ENCODE results near the gene AGBL1.

AGBL1 gene

DNA sequence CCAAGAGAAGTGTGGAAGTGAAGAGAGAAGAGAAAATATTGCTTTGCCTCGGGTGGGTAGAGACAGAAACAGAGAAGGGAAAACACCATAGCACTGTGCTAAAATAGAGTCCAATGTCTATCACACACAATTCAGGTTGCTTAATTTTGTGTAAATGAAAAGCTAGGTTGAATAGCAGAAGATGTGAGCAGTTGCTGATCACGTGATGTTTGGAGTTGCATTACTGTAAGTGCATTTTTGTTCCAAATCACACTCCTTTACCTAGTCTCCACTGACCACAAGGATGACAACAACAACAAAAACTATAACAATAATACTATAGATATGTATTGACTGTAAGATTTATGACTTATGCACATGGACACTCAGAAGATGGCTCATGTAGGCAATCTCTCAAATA is 683.2 kb downstream of the AGBL1 start:
- in situ Hi-C loops (cut with MboI; ENCODE audit: low sequenced_read_pairs), result no loop called here

DNA sequence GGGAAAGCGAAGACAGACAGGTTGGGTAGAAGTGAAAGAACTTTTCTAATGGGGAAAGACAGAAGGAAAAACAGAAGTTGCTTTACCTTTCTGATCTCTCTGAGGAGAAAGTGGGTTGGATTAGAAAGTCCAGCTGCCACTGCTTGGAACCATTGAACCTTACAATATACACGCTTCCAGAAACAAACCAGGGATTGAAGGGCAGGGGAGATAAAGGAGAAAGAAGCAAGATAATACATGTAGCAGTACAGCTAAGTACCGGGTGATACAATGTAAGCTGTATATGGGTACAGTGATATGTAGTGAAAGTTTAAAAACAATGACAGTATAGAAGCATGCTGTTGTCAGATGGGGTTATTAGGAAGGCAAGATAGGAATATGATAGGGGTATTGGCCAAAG is 684.4 kb downstream of the AGBL1 start:
- in situ Hi-C loops (cut with MboI; ENCODE audit: low sequenced_read_pairs), result no loop called here

DNA sequence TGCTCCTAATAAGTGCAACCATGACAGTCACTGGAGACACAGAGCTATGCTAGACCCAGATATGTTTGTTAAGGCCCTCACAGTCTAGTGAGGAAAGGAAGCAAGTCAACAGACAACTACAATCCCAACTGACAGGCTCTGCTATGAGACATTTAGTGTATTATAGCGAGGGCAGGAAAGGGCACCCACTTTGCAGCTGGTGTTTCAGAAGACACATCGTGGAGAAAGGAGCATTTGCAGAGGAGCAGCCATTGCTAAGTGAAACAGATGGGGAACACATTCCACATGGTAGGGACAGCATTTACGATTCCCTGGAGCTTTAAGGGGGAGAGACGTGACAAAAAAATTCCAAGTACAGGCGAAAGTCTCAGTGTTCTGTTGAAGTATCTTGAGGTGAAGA is 685.6 kb downstream of the AGBL1 start:
- in situ Hi-C loops (cut with MboI; ENCODE audit: low sequenced_read_pairs), result no loop called here

DNA sequence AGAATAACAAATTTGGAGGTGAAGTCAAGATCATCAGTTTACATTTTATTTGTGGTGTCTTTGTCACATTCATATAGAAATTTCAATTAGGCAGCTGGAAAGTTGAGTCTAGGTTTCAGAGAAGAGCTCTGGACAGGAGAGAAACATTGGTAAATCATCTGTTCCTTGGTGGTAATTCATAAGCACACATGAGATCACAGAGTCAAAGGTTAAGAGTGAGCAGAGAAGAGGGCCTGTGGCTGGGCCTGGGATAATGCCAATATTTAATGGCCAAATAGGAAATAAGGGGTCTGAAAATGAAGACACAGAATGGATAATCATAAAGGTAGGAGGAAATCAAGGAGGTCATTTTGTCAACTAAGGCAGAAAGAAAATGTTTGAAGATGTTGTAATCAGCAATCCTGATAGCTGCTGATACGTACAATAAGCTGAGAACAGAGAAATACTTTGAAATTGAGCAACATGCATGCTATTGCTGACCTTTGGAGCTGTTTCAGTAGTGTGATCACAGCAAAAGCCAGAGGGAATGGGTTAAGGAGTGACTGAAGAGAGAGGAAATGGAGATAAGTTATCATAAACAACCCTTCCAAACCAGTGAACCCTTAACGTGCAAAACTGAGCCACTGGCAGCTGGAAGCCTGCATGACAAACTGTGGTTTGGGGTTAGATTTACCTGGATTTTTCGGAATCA is 692.8 kb downstream of the AGBL1 start:
- in situ Hi-C loops (cut with MboI; ENCODE audit: low sequenced_read_pairs), result no loop called here

DNA sequence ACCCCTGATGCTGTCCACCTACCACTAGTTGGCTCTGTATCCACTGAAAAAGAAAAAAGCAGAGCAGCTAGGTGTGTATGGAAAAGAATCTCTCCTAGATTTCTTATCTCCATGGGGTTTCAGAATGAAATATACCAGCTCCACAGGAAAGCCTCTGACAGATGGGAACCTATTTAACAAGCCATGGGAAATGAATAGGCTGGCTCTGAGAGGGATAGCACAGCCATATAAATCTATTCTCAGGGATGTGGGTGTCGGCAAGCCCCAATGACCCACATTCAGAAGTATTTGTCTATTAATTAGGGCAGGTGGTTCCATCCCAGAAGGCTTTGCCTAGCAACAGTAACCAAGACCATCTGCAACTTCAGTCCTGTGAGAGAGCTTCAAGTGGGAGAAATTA is 694.1 kb downstream of the AGBL1 start:
- in situ Hi-C loops (cut with MboI; ENCODE audit: low sequenced_read_pairs), result no loop called here

DNA sequence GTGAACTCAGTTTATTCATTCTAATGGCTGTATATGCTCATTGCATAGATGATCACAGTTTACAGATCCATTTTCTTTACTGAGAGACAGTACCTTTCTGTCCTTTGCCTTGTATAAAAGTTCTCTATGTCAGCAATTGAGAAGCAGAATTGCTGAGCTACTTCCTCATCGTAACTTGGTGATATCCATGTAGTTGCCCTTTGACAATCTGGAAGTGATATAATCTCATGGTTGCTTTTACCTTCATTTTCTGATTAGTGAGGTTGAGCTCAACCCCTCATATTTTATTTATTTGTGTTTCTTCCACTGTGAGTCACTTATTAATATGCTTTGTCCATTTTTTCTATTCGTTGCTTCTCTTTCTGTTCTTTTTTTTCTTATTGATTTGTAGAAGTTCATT is 696.5 kb downstream of the AGBL1 start:
- in situ Hi-C loops (cut with MboI; ENCODE audit: low sequenced_read_pairs), result no loop called here

DNA sequence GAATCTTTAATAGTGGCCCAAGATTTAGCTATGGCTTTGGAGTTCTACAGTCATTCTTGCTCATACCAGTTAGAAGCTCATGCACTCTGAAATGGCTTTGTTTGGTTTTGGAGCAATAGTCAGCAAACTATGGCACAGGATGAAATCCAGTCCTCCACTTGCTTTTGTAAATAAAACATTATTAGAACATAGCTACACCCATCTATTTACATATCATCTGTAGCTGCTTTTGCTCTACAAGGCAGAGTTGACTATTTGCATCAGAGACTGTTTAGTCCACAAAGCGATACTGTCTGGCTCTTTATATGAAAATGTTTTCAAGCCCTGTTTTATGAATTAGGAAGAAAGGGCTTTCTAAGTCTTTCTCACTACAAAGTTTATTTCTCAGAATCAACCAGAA is 716.9 kb downstream of the AGBL1 start:
- in situ Hi-C loops (cut with MboI; ENCODE audit: low sequenced_read_pairs), result no loop called here

DNA sequence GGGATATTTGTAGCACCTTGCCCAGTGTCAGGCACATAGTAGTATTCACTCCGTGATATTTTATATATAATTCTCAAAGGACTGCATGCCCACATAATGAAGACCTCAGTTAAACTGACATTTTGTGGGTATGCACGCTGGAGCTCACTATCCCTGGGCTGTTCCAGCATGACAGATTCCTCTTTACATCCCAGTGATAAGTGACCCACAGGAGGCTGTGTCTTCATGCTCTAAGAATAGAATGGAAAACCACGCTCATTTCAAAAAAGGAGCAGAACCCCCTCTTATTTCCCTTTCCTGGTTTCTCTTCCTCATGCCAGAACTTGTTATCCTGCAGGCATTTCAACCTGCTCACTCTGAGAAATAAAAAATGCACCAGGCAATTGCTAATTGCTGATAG is 717.5 kb downstream of the AGBL1 start:
- in situ Hi-C loops (cut with MboI; ENCODE audit: low sequenced_read_pairs), result no loop called here

DNA sequence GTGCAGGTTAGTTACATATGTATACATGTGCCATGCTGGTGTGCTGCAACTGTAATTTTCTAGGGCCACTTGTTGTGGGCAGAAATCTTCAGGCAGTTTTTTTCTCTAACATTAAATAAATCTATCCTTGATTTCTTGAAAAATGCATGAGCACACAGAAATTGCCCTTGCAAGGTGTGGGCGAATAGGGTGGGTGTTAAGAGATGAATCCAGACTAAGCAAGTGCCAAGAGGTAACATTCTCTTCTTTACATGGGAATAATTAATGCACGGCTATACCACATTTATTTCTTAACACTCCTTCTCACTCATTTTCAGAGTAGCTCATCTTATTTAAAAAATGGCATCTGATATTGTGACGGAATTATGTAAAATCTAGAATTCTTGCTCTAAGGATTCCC is 719.6 kb downstream of the AGBL1 start:
- in situ Hi-C loops (cut with MboI; ENCODE audit: low sequenced_read_pairs), result no loop called here

DNA sequence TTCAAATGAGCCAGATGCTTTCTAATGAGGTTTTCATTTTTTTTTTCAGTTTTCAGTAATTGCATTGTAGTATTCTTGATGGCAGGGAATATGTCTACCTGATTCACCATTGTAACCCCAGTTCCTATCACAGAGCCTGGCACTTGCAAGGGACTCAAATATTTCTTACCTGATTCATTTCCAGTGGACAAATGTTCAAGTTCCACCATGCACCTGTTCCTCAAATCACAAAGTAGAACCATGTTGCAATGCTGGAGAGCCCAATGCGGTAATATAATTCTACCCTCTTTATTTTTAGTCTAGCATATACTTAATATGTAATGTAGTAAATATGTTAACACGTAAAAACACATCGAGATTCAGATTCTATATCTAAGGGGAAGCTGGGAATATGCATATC is 722.6 kb downstream of the AGBL1 start:
- in situ Hi-C loops (cut with MboI; ENCODE audit: low sequenced_read_pairs), result no loop called here

DNA sequence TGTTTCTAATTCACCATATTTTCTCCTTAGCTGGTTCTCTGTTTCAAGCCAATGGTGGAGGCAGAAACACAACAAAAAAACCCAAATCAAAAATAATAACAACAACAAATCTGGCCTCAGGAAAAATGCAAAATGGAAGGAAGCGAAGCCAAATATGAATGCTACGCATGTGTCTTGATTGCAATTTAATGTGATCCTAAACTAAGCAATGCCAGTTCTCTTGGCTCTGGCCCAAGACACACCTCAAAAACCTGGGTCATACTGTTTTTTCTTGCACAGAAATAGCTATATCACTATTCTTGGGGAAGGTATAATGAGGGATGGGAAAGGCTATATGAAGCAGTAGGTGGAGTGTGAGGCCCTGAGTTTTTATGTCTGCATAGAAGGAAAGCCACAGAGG is 724.7 kb downstream of the AGBL1 start:
- in situ Hi-C loops (cut with MboI; ENCODE audit: low sequenced_read_pairs), result no loop called here

DNA sequence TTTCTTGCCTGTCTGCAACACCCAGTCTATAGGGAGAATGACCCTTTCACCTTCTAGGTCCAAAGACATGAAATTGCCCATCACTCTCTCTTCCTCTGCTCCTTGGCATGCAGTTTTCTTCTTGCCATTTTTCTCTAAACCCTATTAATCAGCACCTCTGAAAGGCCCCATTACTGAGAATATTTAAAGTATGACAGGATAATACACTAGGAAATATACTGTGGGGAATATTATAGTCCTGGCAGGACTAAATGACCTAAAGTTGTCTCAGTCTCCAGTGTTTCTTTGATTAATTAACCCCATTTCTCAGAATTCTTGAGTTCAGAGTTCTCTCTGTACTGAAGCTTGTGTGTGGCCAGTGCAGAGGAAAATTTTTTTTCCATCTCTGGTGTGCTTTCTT is 730.7 kb downstream of the AGBL1 start:
- in situ Hi-C loops (cut with MboI; ENCODE audit: low sequenced_read_pairs), result no loop called here

DNA sequence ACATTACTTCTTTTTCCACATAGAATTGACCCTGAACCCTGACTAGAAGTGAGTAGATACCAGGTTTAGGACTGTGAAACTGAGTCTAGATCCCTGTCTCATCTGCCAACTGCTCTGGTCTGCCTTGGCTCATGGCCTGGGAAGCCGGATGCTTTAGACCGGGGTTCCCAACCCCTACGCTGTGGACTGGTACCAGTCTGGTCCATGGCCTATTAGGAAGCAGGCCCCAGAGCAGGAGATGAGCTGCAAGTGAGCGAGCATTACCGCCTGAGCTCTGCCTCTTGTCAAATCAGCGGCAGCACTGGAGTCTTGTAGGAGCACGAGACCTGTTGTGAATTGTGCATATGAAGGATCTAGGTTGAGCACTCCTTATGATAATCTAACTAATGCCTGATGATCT is 734.2 kb downstream of the AGBL1 start:
- in situ Hi-C loops (cut with MboI; ENCODE audit: low sequenced_read_pairs), result no loop called here

DNA sequence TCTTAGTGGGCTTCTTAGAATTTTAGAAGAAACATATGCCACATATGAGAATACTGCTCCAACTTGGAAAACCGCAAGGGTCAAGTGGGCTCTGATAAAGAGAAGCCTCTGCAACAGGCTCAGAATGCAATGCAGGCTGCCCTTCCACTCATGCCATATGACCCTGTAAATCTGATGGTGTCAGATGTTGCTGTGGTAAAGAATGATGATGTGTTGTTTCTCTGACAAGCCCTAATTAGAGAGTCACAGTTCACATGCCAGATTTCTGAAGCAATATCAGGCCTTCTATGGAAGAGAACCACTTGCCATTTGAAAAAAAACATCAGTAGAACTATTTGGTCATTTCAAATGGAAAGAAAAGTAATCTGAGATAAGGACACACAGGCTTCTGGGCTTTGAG is 749.6 kb downstream of the AGBL1 start:
- in situ Hi-C loops (cut with MboI; ENCODE audit: low sequenced_read_pairs), result no loop called here

DNA sequence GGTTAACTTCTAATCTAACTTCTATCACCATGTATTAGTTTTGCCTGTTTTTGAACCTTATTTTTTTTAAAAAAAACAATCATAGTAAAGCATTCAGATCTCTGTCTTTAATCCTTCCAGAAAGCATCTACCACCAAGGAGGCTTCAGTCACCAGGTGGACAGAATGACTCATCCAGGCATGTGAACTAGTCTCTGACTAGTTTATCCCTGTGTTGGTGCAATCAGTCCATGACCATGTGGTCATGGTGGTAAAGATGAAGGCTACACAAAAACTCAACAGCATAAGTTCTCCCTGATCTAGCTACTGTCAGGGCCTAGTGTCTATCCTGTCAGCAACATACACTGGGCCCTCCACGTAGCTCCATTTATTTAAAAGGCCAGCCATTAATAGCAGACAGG is 750.6 kb downstream of the AGBL1 start:
- in situ Hi-C loops (cut with MboI; ENCODE audit: low sequenced_read_pairs), result no loop called here

DNA sequence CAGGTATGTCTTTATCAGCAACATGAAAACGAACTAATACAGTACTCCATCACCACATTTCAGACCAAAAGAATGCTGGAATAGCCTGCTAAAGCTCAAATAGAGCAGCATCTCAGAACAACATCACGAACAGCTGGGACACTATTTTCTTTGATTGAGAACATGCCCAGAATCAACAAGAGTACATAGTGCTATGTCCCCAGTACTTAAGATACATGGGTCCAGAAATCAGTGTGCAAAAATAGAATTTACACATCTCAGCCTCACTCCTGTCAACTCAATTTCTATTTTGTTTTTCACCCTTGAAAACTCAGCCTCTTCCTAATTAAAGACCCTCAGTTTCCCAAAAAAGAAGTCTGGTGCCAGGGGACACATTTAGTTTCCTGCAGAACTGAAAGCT is 753.9 kb downstream of the AGBL1 start:
- in situ Hi-C loops (cut with MboI; ENCODE audit: low sequenced_read_pairs), result no loop called here

DNA sequence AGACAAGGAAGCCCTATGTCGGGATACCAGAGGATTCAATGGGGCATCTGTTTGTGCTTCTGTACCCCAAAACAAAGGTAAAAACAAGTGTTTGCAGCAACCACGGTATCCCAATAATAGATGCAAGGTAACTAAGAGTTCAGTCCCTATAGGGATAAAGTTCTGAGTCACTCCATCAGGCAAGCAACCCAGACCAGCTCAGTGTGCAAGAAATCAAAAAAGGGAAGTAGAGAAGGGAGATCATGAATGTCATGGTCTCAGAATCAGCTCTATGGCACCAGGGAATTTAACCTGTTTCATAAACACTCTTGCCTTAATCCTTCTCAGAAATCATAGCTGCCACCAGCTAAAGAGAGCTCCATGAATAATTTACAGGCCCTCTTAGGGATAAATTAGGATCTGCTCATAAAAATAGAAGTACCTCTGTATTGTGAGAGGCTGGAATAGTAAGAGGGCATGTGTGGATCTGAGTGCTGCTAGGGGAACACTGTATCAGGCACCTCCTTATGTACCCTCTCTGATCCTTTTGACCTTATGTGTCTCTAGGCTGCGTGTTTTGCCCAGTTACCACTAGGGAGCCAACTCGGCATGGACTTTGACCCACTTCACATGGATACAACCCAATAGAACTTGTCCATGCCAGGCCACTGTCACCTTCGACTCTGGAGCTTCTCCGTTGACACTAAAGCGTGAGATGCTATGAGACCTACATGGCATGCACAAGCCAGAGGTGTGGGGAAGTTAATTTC is 754.6 kb downstream of the AGBL1 start:
- in situ Hi-C loops (cut with MboI; ENCODE audit: low sequenced_read_pairs), result no loop called here

DNA sequence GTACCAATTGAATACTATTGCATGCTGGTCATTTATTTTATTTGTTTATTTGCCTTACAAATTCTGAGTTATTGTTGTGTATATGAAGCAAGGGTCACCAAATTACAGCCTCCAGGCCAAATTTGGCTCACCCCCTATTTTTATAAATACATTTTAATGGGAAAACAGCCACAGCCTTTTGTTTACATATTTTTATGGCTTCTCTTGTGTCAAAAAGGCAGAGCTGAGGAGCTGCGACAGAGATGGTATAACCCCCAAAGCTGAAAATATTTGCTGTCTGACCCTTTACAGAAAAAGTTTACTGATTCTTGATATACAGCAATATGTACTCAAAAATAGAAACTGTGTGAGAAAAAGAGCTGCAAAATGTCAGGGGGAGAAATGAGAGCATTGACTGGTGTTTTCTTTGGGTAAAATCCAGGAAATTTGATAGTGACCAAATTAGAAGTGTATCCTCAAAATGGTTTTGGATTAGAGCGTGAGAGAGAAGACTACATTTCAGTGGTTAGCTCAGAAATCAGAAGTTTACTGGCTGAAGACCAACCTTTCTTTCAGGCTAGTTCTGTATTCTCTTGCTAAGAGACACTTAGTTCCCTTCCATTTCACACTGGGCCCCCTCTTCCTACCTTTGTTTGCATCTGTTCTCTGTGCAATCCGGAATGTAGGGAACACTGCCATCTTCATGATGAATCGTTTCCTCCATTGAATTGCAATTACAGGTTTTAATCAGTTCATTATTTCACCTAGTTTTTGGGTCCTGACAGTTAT is 757.8 kb downstream of the AGBL1 start:
- in situ Hi-C loops (cut with MboI; ENCODE audit: low sequenced_read_pairs), result no loop called here

DNA sequence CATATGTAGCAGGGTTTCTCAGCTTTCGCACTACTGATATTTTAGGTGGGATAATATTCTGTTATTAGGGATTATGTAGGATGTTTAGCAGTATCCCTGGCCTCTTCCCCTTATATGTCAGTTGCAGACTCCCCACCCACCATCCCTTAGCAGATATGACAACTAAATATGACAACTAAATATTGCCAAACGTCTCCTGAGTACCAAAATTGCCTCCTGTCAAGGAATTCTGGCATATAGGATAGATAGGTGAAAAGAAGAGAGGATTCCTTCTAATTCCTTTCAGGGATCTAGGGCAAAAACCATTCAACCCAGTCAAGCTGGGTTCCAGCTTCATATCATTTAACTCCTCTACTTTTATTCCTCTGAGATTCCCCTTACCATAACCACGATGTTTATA is 759.8 kb downstream of the AGBL1 start:
- in situ Hi-C loops (cut with MboI; ENCODE audit: low sequenced_read_pairs), result no loop called here

DNA sequence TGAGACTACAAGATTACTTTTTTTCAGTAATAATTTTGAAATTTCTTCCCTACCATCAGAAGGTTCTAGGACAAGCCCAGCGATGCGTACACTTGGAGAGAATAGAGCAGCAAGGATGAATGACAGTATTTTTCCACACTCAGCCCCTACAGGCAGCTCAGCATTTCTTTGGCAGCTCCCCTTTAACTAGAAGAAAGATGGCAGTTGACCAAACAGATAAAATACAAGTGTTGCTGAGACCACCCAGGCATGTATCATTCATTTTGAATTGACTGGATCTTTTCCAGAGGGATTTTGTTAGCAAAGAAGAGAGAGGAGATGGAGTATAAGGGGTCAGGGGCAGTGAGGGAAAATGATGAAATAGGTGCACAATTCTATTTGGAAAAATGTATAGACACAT is 761.3 kb downstream of the AGBL1 start:
- in situ Hi-C loops (cut with MboI; ENCODE audit: low sequenced_read_pairs), result no loop called here

DNA sequence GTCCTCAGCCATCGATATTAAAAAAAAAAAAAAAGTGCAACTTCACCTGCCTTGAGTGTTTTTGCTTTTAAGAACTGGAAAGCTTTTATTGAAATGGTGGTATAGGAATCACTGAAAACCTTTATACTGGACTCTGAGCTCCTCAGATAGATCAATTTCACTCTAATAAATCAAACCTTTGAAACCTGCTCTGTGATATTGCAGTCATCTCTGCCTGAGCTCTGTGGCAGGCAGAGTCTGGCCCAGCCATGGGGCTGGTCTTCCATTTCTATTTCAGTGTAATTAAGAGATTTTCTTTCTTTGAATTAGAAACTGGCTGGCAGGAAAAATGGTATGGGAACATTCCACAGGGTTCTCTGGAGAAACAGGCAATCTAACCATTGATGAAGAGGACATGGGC is 762.5 kb downstream of the AGBL1 start:
- in situ Hi-C loops (cut with MboI; ENCODE audit: low sequenced_read_pairs), result no loop called here

DNA sequence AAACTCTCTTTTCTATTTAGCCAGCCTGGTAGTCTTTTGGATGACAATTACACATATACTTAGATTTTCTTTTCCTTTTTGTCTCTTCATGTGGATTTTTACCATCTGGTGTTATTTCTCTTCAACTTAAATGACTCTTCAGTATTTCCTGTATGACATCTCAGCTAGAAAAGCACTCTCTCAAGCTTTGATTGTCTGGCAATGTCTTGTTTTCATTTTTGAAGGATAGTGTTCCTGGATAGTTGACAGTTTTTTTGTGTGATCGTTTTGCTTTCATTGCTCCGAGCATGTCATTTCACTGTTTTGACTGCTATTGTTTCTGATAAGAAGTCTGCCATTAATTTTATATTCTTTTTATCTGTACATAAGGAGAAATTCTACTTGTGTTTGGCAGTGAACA is 766.4 kb downstream of the AGBL1 start:
- in situ Hi-C loops (cut with MboI; ENCODE audit: low sequenced_read_pairs), result no loop called here
